H9 (cell line): ENCODE data around the gene EZH2. TPM values are rescaled to one million over a fixed set of nuclear protein-coding genes. Genes with fewer than 3 reads are reported as not detected.
A peak's percentile ranks its signal among the peaks of the same experiment; 100 is the strongest.

Experiments
- DNase-seq: peaks from one replicate; pipeline ENCODE4 v3.0.0-alpha.2; 2017
- H2AFZ ChIP-seq: one replicate; pipeline ENCODE4 v1.6.1; 2013; ENCODE audit warnings: mild to moderate bottlenecking, low read length, control low read depth, moderate library complexity
- H2AK5ac ChIP-seq: 2 replicates; pipeline ENCODE4 v1.6.1; 2013; ENCODE audit warnings: low read length, control low read depth, mixed read lengths; ENCODE audit not compliant: insufficient read length
- H2BK120ac ChIP-seq: one replicate; pipeline ENCODE4 v1.6.1; 2013; ENCODE audit warnings: low read depth, mild to moderate bottlenecking, low read length, control low read depth, inconsistent platforms; ENCODE audit not compliant: poor library complexity, severe bottlenecking
- H2BK12ac ChIP-seq: 2 replicates; pipeline ENCODE4 v1.6.1; 2013; ENCODE audit warnings: low read length, control low read depth, mixed read lengths, low read depth; ENCODE audit not compliant: insufficient read length
- H2BK15ac ChIP-seq: 2 replicates; pipeline ENCODE4 v1.6.1; 2013; ENCODE audit warnings: low read depth, low read length, control low read depth
- H2BK20ac ChIP-seq: one replicate; pipeline ENCODE4 v1.6.1; 2013; ENCODE audit warnings: low read depth, mild to moderate bottlenecking, low read length, control low read depth, inconsistent platforms; ENCODE audit not compliant: poor library complexity, severe bottlenecking
- H2BK5ac ChIP-seq: 2 replicates; pipeline ENCODE4 v1.6.1; 2013; ENCODE audit warnings: low read length, control low read depth, mixed read lengths; ENCODE audit not compliant: insufficient read length
- H3K14ac ChIP-seq: 2 replicates; pipeline ENCODE4 v1.6.1; 2013; ENCODE audit warnings: low read length, control low read depth; ENCODE audit not compliant: insufficient read depth
- H3K18ac ChIP-seq: 2 replicates; pipeline ENCODE4 v1.6.1; 2013; ENCODE audit warnings: low read depth, mild to moderate bottlenecking, mixed read lengths, low read length, control low read depth; ENCODE audit not compliant: insufficient read length
- H3K23ac ChIP-seq: 2 replicates; pipeline ENCODE4 v1.6.1; 2013; ENCODE audit warnings: low read length, control low read depth, mixed read lengths, low read depth; ENCODE audit not compliant: insufficient read length
- H3K23me2 ChIP-seq: 2 replicates; pipeline ENCODE4 v1.6.1; 2013; ENCODE audit warnings: low read depth, mild to moderate bottlenecking, mixed read lengths, low read length, control low read depth; ENCODE audit not compliant: insufficient read length, poor library complexity, severe bottlenecking
- H3K27ac ChIP-seq: 2 replicates; pipeline ENCODE4 v1.5.1; 2013; ENCODE audit warnings: low read length, control low read depth, mixed read lengths, low read depth; ENCODE audit not compliant: insufficient read length
- H3K27me3 ChIP-seq: 2 replicates; pipeline ENCODE4 v1.6.1; 2013; ENCODE audit warnings: low read length, control low read depth, inconsistent platforms; ENCODE audit not compliant: insufficient read depth
- H3K4ac ChIP-seq: 2 replicates; pipeline ENCODE4 v1.6.1; 2013; ENCODE audit warnings: low read depth, mild to moderate bottlenecking, control low read depth, inconsistent platforms, low read length, moderate library complexity
- H3K4me1 ChIP-seq: 2 replicates; pipeline ENCODE4 v1.6.1; 2013; ENCODE audit warnings: low read length, control low read depth, inconsistent platforms; ENCODE audit not compliant: insufficient read depth
- H3K4me2 ChIP-seq: 2 replicates; pipeline ENCODE4 v1.6.1; 2013; ENCODE audit warnings: low read length, control low read depth, mixed read lengths; ENCODE audit not compliant: insufficient read length, insufficient read depth
- H3K56ac ChIP-seq: 2 replicates; pipeline ENCODE4 v1.6.1; 2013; ENCODE audit warnings: low read depth, mild to moderate bottlenecking, mixed read lengths, low read length, control low read depth; ENCODE audit not compliant: insufficient read length
- H3K79me1 ChIP-seq: 2 replicates; pipeline ENCODE4 v1.6.1; 2013; ENCODE audit warnings: low read depth, mild to moderate bottlenecking, moderate library complexity, low read length, control low read depth, inconsistent platforms; ENCODE audit not compliant: insufficient read depth, poor library complexity, severe bottlenecking
- H3K79me2 ChIP-seq: 2 replicates; pipeline ENCODE4 v1.6.1; 2013; ENCODE audit warnings: low read length, control low read depth, inconsistent platforms; ENCODE audit not compliant: insufficient read depth
- H3K9ac ChIP-seq: 2 replicates; pipeline ENCODE4 v1.6.1; 2013; ENCODE audit warnings: low read length, control low read depth, mixed read lengths; ENCODE audit not compliant: insufficient read length; ENCODE audit errors: extremely low read depth
- H3K9me3 ChIP-seq: one replicate; pipeline ENCODE4 v1.6.1; 2013; ENCODE audit warnings: low read depth, low read length, inconsistent platforms; ENCODE audit not compliant: control insufficient read depth
- H3T11ph ChIP-seq: one replicate; pipeline ENCODE4 v1.6.1; 2013; ENCODE audit warnings: mild to moderate bottlenecking, low read length, control low read depth, inconsistent platforms
- H4K20me1 ChIP-seq: one replicate; pipeline ENCODE4 v1.6.1; 2013; ENCODE audit not compliant: control insufficient read depth, insufficient read length, insufficient read depth
- H4K5ac ChIP-seq: 2 replicates; pipeline ENCODE4 v1.6.1; 2013; ENCODE audit warnings: low read depth, mild to moderate bottlenecking, mixed read lengths, low read length, control low read depth; ENCODE audit not compliant: insufficient read length
- H4K8ac ChIP-seq: replicated peaks from 2 replicates; pipeline ENCODE4 v1.6.1; 2013; ENCODE audit warnings: low read length, control low read depth, mixed read lengths, low read depth; ENCODE audit not compliant: insufficient read length
- H4K91ac ChIP-seq: 2 replicates; pipeline ENCODE4 v1.6.1; 2013; ENCODE audit warnings: low read depth, mild to moderate bottlenecking, moderate library complexity, mixed read lengths, low read length, control low read depth; ENCODE audit not compliant: insufficient read length
- H3K27ac Mint-ChIP-seq, 3 experiments: 2 replicates in 2 of 3; 3 replicates in 1 of 3; pipeline ENCODE4 v1.8.0; 2020 to 2021; ENCODE audit warnings: mixed read lengths in 3 of 3, mild to moderate bottlenecking in 1 of 3, moderate library complexity in 1 of 3
- H3K27me3 Mint-ChIP-seq: 2 replicates; pipeline ENCODE4 v1.8.0; 2021; ENCODE audit warnings: low read depth, mild to moderate bottlenecking, moderate library complexity, mixed read lengths
- H3K36me3 Mint-ChIP-seq, 3 experiments: 2 replicates in 2 of 3; 3 replicates in 1 of 3; pipeline ENCODE4 v1.8.0; 2020 to 2021; ENCODE audit warnings: low read depth in 3 of 3, mixed read lengths in 3 of 3; ENCODE audit not compliant: insufficient read depth in 1 of 3
- H3K4me1 Mint-ChIP-seq, 2 experiments: 2 replicates each; pipeline ENCODE4 v1.8.0; 2020; ENCODE audit warnings: mixed read lengths in 2 of 2
- H3K4me3 Mint-ChIP-seq, 2 experiments: 2 replicates in 1 of 2; 3 replicates in 1 of 2; pipeline ENCODE4 v1.8.0; 2020 to 2021; ENCODE audit warnings: mild to moderate bottlenecking in 2 of 2, mixed read lengths in 2 of 2, moderate library complexity in 1 of 2
- H3K9me3 Mint-ChIP-seq, 2 experiments: 2 replicates in 1 of 2; 3 replicates in 1 of 2; pipeline ENCODE4 v1.8.0; 2020; ENCODE audit warnings: mild to moderate bottlenecking in 2 of 2, mixed read lengths in 2 of 2, moderate library complexity in 1 of 2
- WGBS: extraction: QIAGEN DNeasy Blood & Tissue Kit; methylation state at CpG from one replicate; pipeline ENCODE4 v1.1.7; 2013; ENCODE audit warnings: missing lambda C conversion rate, low lambda C conversion rate, mixed read lengths; ENCODE audit not compliant: insufficient read length; ENCODE audit errors: extremely low coverage; 5-methylcytosine and 5-hydroxymethylcytosine counted together
- total RNA-seq: library from RNA; stranded (reverse); gene quantifications from 2 replicates; pipeline ENCODE4 v1.2.1, GENCODE V29; 2021
- TF ChIP-seq, protein P1 (sequence below): fragments of 200-600 bp; sonication (generic); conservative IDR thresholded peaks from 3 replicates; pipeline ENCODE4 v1.8.0; 2021; ENCODE audit warnings: antibody characterized with exemption, mild to moderate bottlenecking

EZH2 gene
- total RNA-seq, 1 experiment from 2014 or later: 41.3 TPM

DNA sequence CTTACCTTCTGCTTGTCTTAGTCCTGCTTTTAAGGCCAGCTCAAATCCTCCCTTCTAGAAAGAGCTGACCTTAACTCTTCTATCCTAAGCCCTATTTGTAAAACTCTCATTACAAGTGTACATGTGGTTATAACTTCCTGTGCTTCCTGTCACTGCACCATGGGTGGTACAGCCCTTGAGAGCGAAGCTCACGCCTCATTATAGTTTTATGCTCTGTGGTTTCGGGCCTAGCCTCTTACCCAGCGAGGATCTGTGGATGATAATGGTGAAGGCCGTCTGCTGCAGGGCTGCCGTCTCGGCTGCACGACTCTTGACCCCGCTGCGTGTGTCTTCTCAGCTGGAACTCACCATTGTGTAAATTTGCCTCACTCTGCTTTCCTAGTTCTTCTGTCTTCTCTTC lies 110.8 kb downstream of the EZH2 start:
- no peak overlapping the region for H4K91ac ChIP-seq
- no peak overlapping the region for H3K23ac ChIP-seq
- peaks cover 16 to 59% (median 45%) of the 10 kb centered on the region in 3 experiments; a peak in 6 of 7 replicates for H3K36me3 Mint-ChIP-seq
- H2BK12ac ChIP-seq: no peak overlapping the region
- no peak overlapping the region for H2BK20ac ChIP-seq
- WGBS: no CpG with 5 or more reads among the region's 10 CpGs
- H3K27me3 ChIP-seq: no peaks in the 10 kb centered on the region
- H3K14ac ChIP-seq: no peak overlapping the region
- TF ChIP-seq, protein P1, sequence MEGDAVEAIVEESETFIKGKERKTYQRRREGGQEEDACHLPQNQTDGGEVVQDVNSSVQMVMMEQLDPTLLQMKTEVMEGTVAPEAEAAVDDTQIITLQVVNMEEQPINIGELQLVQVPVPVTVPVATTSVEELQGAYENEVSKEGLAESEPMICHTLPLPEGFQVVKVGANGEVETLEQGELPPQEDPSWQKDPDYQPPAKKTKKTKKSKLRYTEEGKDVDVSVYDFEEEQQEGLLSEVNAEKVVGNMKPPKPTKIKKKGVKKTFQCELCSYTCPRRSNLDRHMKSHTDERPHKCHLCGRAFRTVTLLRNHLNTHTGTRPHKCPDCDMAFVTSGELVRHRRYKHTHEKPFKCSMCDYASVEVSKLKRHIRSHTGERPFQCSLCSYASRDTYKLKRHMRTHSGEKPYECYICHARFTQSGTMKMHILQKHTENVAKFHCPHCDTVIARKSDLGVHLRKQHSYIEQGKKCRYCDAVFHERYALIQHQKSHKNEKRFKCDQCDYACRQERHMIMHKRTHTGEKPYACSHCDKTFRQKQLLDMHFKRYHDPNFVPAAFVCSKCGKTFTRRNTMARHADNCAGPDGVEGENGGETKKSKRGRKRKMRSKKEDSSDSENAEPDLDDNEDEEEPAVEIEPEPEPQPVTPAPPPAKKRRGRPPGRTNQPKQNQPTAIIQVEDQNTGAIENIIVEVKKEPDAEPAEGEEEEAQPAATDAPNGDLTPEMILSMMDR: no peak
- no peak overlapping the region for H3K18ac ChIP-seq
- DNase-seq: no peak
- no peak overlapping the region for H4K5ac ChIP-seq
- H3K9me3 Mint-ChIP-seq: no peaks in the 10 kb centered on the region
- H2BK120ac ChIP-seq: no peak overlapping the region
- H4K20me1 ChIP-seq: no peaks in the 10 kb centered on the region
- H3K9me3 ChIP-seq: no peaks in the 10 kb centered on the region
- H3K27ac Mint-ChIP-seq: peak overlapping the region; percentile 1 to 59 (median 5); a peak in 4 of 7 replicates
- H2AK5ac ChIP-seq: no peak overlapping the region
- no peak overlapping the region for H4K8ac ChIP-seq
- no peaks in the 10 kb centered on the region for H3K27me3 Mint-ChIP-seq
- H3K9ac ChIP-seq: no peak overlapping the region
- no peak overlapping the region for H3T11ph ChIP-seq
- H3K56ac ChIP-seq: no peak overlapping the region
- H3K79me1 ChIP-seq: no peaks in the 10 kb centered on the region
- no peaks in the 10 kb centered on the region for H3K23me2 ChIP-seq
- H3K4me1 Mint-ChIP-seq: peaks cover 21 to 36% of the 10 kb centered on the region in 2 experiments
- H3K4me3 Mint-ChIP-seq: no peak overlapping the region
- H2BK5ac ChIP-seq: no peak overlapping the region
- H2BK15ac ChIP-seq: no peak overlapping the region
- H2AFZ ChIP-seq: no peak overlapping the region
- H3K4me1 ChIP-seq: 0 out of 2 replicates have a peak, but pooled peaks cover 3% of the 10 kb centered on the region
- H3K27ac ChIP-seq: no peak overlapping the region
- H3K4ac ChIP-seq: no peak overlapping the region
- no peak overlapping the region for H3K4me2 ChIP-seq
- H3K79me2 ChIP-seq: no peaks in the 10 kb centered on the region
